ENCODE results near the gene CDK18. TPM values are rescaled to one million over a fixed set of nuclear protein-coding genes. Genes with fewer than 3 reads are reported as not detected.

Gene CDK18
- total and polyA plus RNA-seq, 9 donors = 3.1 to 18.8 (median 10.3) TPM

- DNase-seq = no peak
- peaks cover 2% of the 10 kb centered on the region for H3K4me1 ChIP-seq (ENCODE audit: control insufficient read depth, insufficient read depth, low read length)
- WGBS (ENCODE audit: insufficient coverage) = 91% methylated on average over 5 of the region's 10 CpGs
- H3K9me3 ChIP-seq (replicated peaks; ENCODE audit: control insufficient read depth, low read depth, low read length) = no peaks in the 10 kb centered on the region
- no peak overlapping the region for H3K27ac ChIP-seq (ENCODE audit: low read length)
- H3K36me3 ChIP-seq (ENCODE audit: control insufficient read depth, insufficient read depth, low read length) = no peaks in the 10 kb centered on the region
- peaks cover 7% of the 10 kb centered on the region for H3K27me3 ChIP-seq (ENCODE audit: control insufficient read depth, insufficient read depth, low read length)
- H3K4me3 ChIP-seq (ENCODE audit: low read length) = no peak overlapping the region
These were observed 33.0 kb downstream of the CDK18 start for GRCh38 chr1:205537386-205538018.

- no peaks in the 10 kb centered on the region for H3K36me3 ChIP-seq (ENCODE audit: control insufficient read depth, insufficient read depth, low read length)
- H3K9me3 ChIP-seq (replicated peaks; ENCODE audit: control insufficient read depth, low read depth, low read length) = no peaks in the 10 kb centered on the region
- peaks cover 6% of the 10 kb centered on the region for H3K4me1 ChIP-seq (ENCODE audit: control insufficient read depth, insufficient read depth, low read length)
- DNase-seq = no peak
- H3K27ac ChIP-seq (ENCODE audit: low read length) = no peak overlapping the region
- 53% methylated on average over 3 of the region's 5 CpGs for WGBS (ENCODE audit: insufficient coverage)
- no peak overlapping the region for H3K4me3 ChIP-seq (ENCODE audit: low read length)
- peaks cover 10% of the 10 kb centered on the region for H3K27me3 ChIP-seq (ENCODE audit: control insufficient read depth, insufficient read depth, low read length)
These were observed 33.9 kb downstream of the CDK18 start for GRCh38 chr1:205538235-205538840.

GRCh38 chr1:205541161-205541886 is 36.9 kb downstream of the CDK18 start:
- Histone ChIP-seq H3K27ac (ENCODE audit: low read length) (no peak overlapping the region), H3K9me3 (replicated peaks; ENCODE audit: control insufficient read depth, low read depth, low read length) (no peaks in the 10 kb centered on the region), H3K36me3 (ENCODE audit: control insufficient read depth, insufficient read depth, low read length) (no peaks in the 10 kb centered on the region), H3K4me1 (ENCODE audit: control insufficient read depth, insufficient read depth, low read length) (peaks cover 17% of the 10 kb centered on the region), H3K4me3 (ENCODE audit: low read length) (no peak overlapping the region), H3K27me3 (ENCODE audit: control insufficient read depth, insufficient read depth, low read length) (peaks cover 21% of the 10 kb centered on the region)
- 85% methylated on average over 6 of the region's 6 CpGs for WGBS (ENCODE audit: insufficient coverage)
- no peak for DNase-seq

GRCh38 chr1:205542367-205542766 is 37.9 kb downstream of the CDK18 start:
- H3K4me1 ChIP-seq (ENCODE audit: control insufficient read depth, insufficient read depth, low read length) = peaks cover 17% of the 10 kb centered on the region
- peak overlapping the region; percentile 29 for H3K27ac ChIP-seq (ENCODE audit: low read length)

GRCh38 chr1:205543351-205544301 is 39.2 kb downstream of the CDK18 start:
- Histone ChIP-seq H3K27me3 (ENCODE audit: control insufficient read depth, insufficient read depth, low read length) (peaks cover 24% of the 10 kb centered on the region), H3K36me3 (ENCODE audit: control insufficient read depth, insufficient read depth, low read length) (no peaks in the 10 kb centered on the region), H3K4me1 (ENCODE audit: control insufficient read depth, insufficient read depth, low read length) (peaks cover 17% of the 10 kb centered on the region), H3K4me3 (ENCODE audit: low read length) (no peak overlapping the region), H3K9me3 (replicated peaks; ENCODE audit: control insufficient read depth, low read depth, low read length) (no peaks in the 10 kb centered on the region), H3K27ac (ENCODE audit: low read length) (peak overlapping the region; percentile 89)
- 2% methylated on average over 18 of the region's 25 CpGs for WGBS (ENCODE audit: insufficient coverage)
- peak; percentile 89 for DNase-seq

More at GRCh38 chr1:205542367-205542766, 37.9 kb downstream of the CDK18 start:
- no peak for DNase-seq
- H3K27me3 ChIP-seq (ENCODE audit: control insufficient read depth, insufficient read depth, low read length) = peaks cover 21% of the 10 kb centered on the region
- WGBS (ENCODE audit: insufficient coverage) = 78% methylated on average over 3 of the region's 11 CpGs
- no peak overlapping the region for H3K4me3 ChIP-seq (ENCODE audit: low read length)
- no peaks in the 10 kb centered on the region for H3K9me3 ChIP-seq (replicated peaks; ENCODE audit: control insufficient read depth, low read depth, low read length)
- H3K36me3 ChIP-seq (ENCODE audit: control insufficient read depth, insufficient read depth, low read length) = no peaks in the 10 kb centered on the region

GRCh38 chr1:205545001-205545919 is 40.8 kb downstream of the CDK18 start:
- no peak for DNase-seq
- no peaks in the 10 kb centered on the region for H3K36me3 ChIP-seq (ENCODE audit: control insufficient read depth, insufficient read depth, low read length)
- H3K9me3 ChIP-seq (replicated peaks; ENCODE audit: control insufficient read depth, low read depth, low read length) = no peaks in the 10 kb centered on the region
- no peak overlapping the region for H3K27ac ChIP-seq (ENCODE audit: low read length)
- H3K4me3 ChIP-seq (ENCODE audit: low read length) = no peak overlapping the region
- 69% methylated on average over 7 of the region's 19 CpGs for whole genome bisulfite sequencing (ENCODE audit: insufficient coverage)
- H3K4me1 ChIP-seq (ENCODE audit: control insufficient read depth, insufficient read depth, low read length) = peaks cover 17% of the 10 kb centered on the region
- H3K27me3 ChIP-seq (ENCODE audit: control insufficient read depth, insufficient read depth, low read length) = peaks cover 23% of the 10 kb centered on the region

- Histone ChIP-seq H3K27ac (ENCODE audit: low read length) (no peak overlapping the region), H3K4me3 (ENCODE audit: low read length) (no peak overlapping the region), H3K27me3 (ENCODE audit: control insufficient read depth, insufficient read depth, low read length) (peaks cover 23% of the 10 kb centered on the region), H3K9me3 (replicated peaks; ENCODE audit: control insufficient read depth, low read depth, low read length) (no peaks in the 10 kb centered on the region), H3K36me3 (ENCODE audit: control insufficient read depth, insufficient read depth, low read length) (no peaks in the 10 kb centered on the region), H3K4me1 (ENCODE audit: control insufficient read depth, insufficient read depth, low read length) (peaks cover 17% of the 10 kb centered on the region)
- 83% methylated on average over 5 of the region's 5 CpGs for WGBS (ENCODE audit: insufficient coverage)
- no peak for DNase-seq
These were observed 41.5 kb downstream of the CDK18 start for GRCh38 chr1:205545991-205546390.

- Histone ChIP-seq H3K9me3 (replicated peaks; ENCODE audit: control insufficient read depth, low read depth, low read length) (no peaks in the 10 kb centered on the region), H3K36me3 (ENCODE audit: control insufficient read depth, insufficient read depth, low read length) (no peaks in the 10 kb centered on the region), H3K27me3 (ENCODE audit: control insufficient read depth, insufficient read depth, low read length) (peaks cover 21% of the 10 kb centered on the region), H3K4me3 (ENCODE audit: low read length) (no peak overlapping the region), H3K27ac (ENCODE audit: low read length) (no peak overlapping the region), H3K4me1 (ENCODE audit: control insufficient read depth, insufficient read depth, low read length) (peaks cover 15% of the 10 kb centered on the region)
- WGBS (ENCODE audit: insufficient coverage) = no CpG with 5 or more reads among the region's 1 CpG
- no peak for DNase-seq
These were observed 42.1 kb downstream of the CDK18 start for GRCh38 chr1:205546541-205546940.

Measured in muscle of leg (tissue), 11 donors.